ENCODE results near the gene CREB3L2. TPM values are rescaled to one million over a fixed set of nuclear protein-coding genes. Genes with fewer than 3 reads are reported as not detected.

Gene CREB3L2
- total and polyA plus RNA-seq, 2 of the 8 experiments (the other 6 are each of a cell fraction or from before 2014, with no cell fraction given) = 14.4 to 48.3 TPM

DNA sequence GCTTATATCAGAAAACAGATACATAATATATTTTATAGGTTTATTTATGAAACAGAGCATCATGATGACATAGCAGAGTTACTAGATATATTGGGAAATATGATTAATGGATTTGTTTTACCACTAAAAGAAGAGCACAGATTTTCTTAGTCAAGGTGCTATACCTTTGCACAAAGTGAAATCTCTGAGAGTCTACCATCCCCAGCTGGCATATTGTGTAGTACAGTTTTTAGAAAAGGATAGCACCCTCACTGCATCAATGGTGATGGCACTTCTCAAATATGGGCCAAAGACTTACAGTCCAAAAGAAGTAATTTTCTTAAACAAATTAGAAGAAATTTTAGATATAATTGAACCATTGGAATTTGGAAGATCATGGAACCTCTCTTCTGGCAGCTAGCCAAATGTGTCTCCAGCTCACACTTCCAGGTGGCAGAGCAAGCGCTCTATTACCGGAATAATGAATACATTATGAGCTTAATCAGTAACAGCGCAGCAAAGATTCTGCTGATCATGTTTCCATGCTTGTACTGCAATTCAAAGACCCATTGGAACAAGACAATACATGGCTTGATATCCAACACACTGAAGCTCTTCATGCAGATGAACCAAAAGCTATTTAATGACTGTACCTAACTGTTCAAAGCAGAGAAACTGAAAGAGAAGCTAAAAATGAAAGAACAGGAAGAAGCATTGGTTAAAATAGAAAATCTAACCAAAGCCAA lies 21.9 kb upstream of the CREB3L2 start (continued):
- TF ChIP-seq, protein P1, sequence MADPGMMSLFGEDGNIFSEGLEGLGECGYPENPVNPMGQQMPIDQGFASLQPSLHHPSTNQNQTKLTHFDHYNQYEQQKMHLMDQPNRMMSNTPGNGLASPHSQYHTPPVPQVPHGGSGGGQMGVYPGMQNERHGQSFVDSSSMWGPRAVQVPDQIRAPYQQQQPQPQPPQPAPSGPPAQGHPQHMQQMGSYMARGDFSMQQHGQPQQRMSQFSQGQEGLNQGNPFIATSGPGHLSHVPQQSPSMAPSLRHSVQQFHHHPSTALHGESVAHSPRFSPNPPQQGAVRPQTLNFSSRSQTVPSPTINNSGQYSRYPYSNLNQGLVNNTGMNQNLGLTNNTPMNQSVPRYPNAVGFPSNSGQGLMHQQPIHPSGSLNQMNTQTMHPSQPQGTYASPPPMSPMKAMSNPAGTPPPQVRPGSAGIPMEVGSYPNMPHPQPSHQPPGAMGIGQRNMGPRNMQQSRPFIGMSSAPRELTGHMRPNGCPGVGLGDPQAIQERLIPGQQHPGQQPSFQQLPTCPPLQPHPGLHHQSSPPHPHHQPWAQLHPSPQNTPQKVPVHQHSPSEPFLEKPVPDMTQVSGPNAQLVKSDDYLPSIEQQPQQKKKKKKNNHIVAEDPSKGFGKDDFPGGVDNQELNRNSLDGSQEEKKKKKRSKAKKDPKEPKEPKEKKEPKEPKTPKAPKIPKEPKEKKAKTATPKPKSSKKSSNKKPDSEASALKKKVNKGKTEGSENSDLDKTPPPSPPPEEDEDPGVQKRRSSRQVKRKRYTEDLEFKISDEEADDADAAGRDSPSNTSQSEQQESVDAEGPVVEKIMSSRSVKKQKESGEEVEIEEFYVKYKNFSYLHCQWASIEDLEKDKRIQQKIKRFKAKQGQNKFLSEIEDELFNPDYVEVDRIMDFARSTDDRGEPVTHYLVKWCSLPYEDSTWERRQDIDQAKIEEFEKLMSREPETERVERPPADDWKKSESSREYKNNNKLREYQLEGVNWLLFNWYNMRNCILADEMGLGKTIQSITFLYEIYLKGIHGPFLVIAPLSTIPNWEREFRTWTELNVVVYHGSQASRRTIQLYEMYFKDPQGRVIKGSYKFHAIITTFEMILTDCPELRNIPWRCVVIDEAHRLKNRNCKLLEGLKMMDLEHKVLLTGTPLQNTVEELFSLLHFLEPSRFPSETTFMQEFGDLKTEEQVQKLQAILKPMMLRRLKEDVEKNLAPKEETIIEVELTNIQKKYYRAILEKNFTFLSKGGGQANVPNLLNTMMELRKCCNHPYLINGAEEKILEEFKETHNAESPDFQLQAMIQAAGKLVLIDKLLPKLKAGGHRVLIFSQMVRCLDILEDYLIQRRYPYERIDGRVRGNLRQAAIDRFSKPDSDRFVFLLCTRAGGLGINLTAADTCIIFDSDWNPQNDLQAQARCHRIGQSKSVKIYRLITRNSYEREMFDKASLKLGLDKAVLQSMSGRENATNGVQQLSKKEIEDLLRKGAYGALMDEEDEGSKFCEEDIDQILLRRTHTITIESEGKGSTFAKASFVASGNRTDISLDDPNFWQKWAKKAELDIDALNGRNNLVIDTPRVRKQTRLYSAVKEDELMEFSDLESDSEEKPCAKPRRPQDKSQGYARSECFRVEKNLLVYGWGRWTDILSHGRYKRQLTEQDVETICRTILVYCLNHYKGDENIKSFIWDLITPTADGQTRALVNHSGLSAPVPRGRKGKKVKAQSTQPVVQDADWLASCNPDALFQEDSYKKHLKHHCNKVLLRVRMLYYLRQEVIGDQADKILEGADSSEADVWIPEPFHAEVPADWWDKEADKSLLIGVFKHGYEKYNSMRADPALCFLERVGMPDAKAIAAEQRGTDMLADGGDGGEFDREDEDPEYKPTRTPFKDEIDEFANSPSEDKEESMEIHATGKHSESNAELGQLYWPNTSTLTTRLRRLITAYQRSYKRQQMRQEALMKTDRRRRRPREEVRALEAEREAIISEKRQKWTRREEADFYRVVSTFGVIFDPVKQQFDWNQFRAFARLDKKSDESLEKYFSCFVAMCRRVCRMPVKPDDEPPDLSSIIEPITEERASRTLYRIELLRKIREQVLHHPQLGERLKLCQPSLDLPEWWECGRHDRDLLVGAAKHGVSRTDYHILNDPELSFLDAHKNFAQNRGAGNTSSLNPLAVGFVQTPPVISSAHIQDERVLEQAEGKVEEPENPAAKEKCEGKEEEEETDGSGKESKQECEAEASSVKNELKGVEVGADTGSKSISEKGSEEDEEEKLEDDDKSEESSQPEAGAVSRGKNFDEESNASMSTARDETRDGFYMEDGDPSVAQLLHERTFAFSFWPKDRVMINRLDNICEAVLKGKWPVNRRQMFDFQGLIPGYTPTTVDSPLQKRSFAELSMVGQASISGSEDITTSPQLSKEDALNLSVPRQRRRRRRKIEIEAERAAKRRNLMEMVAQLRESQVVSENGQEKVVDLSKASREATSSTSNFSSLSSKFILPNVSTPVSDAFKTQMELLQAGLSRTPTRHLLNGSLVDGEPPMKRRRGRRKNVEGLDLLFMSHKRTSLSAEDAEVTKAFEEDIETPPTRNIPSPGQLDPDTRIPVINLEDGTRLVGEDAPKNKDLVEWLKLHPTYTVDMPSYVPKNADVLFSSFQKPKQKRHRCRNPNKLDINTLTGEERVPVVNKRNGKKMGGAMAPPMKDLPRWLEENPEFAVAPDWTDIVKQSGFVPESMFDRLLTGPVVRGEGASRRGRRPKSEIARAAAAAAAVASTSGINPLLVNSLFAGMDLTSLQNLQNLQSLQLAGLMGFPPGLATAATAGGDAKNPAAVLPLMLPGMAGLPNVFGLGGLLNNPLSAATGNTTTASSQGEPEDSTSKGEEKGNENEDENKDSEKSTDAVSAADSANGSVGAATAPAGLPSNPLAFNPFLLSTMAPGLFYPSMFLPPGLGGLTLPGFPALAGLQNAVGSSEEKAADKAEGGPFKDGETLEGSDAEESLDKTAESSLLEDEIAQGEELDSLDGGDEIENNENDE (IDR thresholded peaks at IDR 0.05; ENCODE audit: insufficient replicate concordance, low read length) = no peak
- no peak for TF ChIP-seq YY1 (IDR thresholded peaks at IDR 0.05; ENCODE audit: low read depth, low read length)
- TF ChIP-seq POLR2AphosphoS5 (IDR thresholded peaks at IDR 0.05; ENCODE audit: low read depth, low read length) = no peak
